NCI-H1105 treated with DMSO at 0.1 percent for 48 hours (cell line): ENCODE measurements around the gene GGA1.
"Not testable (repeated sequence)": the region's sequence is repeated elsewhere in the genome, so short reads cannot be mapped to it uniquely, and the experiment has no call there.

Source experiments
- DNase-seq: peaks from one replicate; lab custom pipeline; 2025; lab: John Stamatoyannopoulos, UW

Gene GGA1

GRCh38 chr22:37609240-37610152 lies 862 bp downstream of the GGA1 start:
- no peak for DNase-seq

- DNase-seq = not testable (repeated sequence)
These were observed 1.5 kb downstream of the GGA1 start for GRCh38 chr22:37610153-37610475.

GRCh38 chr22:37610480-37611129 lies 2.0 kb downstream of the GGA1 start:
- no peak for DNase-seq

GRCh38 chr22:37611207-37611606 lies 2.6 kb downstream of the GGA1 start:
- DNase-seq = no peak

GRCh38 chr22:37616201-37617083 lies 7.8 kb downstream of the GGA1 start:
- DNase-seq = no peak

- DNase-seq = no peak
These were observed 8.8 kb downstream of the GGA1 start for GRCh38 chr22:37617431-37617830.

GRCh38 chr22:37618072-37618656 lies 9.5 kb downstream of the GGA1 start:
- DNase-seq = no peak

- no peak for DNase-seq
These were observed 10.0 kb downstream of the GGA1 start for GRCh38 chr22:37618674-37619073.

GRCh38 chr22:37619991-37620390 lies 11.4 kb downstream of the GGA1 start:
- DNase-seq = no peak

GRCh38 chr22:37621352-37621860 lies 12.8 kb downstream of the GGA1 start:
- DNase-seq = no peak

- peak; percentile 50 for DNase-seq
These were observed 14.7 kb downstream of the GGA1 start for GRCh38 chr22:37623075-37624016.

- DNase-seq = no peak
These were observed 15.4 kb downstream of the GGA1 start for GRCh38 chr22:37624017-37624365.

GRCh38 chr22:37624876-37625275 lies 16.2 kb downstream of the GGA1 start:
- DNase-seq = no peak

- DNase-seq = no peak
These were observed 17.1 kb downstream of the GGA1 start for GRCh38 chr22:37625737-37626136.

GRCh38 chr22:37626144-37626543 lies 17.5 kb downstream of the GGA1 start:
- no peak for DNase-seq

GRCh38 chr22:37626556-37627075 lies 18.0 kb downstream of the GGA1 start:
- DNase-seq = no peak

- DNase-seq = no peak
These were observed 18.5 kb downstream of the GGA1 start for GRCh38 chr22:37627121-37627520.

- no peak for DNase-seq
These were observed 18.9 kb downstream of the GGA1 start for GRCh38 chr22:37627545-37627944.

GRCh38 chr22:37628830-37629229 lies 20.2 kb downstream of the GGA1 start:
- DNase-seq = no peak

GRCh38 chr22:37629928-37630327 lies 21.3 kb downstream of the GGA1 start:
- no peak for DNase-seq
